IgD-negative memory B cell (primary cell): ENCODE measurements around the gene GABRP. TPM values are rescaled to one million over a fixed set of nuclear protein-coding genes. Genes with fewer than 3 reads are reported as not detected.
A peak's percentile ranks its signal among the peaks of the same experiment; 100 is the strongest.
"Not testable (repeated sequence)": the region's sequence is repeated elsewhere in the genome, so short reads cannot be mapped to it uniquely, and the experiment has no call there.

Experiments used
- H3K27ac Mint-ChIP-seq, 3 donors: one replicate each; pipeline ENCODE4 v1.8.0; 2020 to 2022; ENCODE audit warnings: mild to moderate bottlenecking in 3 of 3, mixed read lengths in 3 of 3, moderate library complexity in 1 of 3
- H3K27me3 Mint-ChIP-seq: one replicate; pipeline ENCODE4 v1.8.0; 2021; ENCODE audit warnings: mixed read lengths
- H3K36me3 Mint-ChIP-seq: one replicate; pipeline ENCODE4 v1.8.0; 2020; ENCODE audit warnings: mild to moderate bottlenecking, mixed read lengths
- H3K4me1 Mint-ChIP-seq, 3 donors: one replicate each; pipeline ENCODE4 v1.8.0; 2020 to 2022; ENCODE audit warnings: mixed read lengths in 3 of 3, mild to moderate bottlenecking in 1 of 3
- H3K4me3 Mint-ChIP-seq, 4 donors: one replicate each; pipeline ENCODE4 v1.8.0; 2020 to 2022; ENCODE audit warnings: mild to moderate bottlenecking in 4 of 4, mixed read lengths in 4 of 4, moderate library complexity in 3 of 4
- H3K9me3 Mint-ChIP-seq, 3 donors: one replicate each; pipeline ENCODE4 v1.8.0; 2020 to 2021; ENCODE audit warnings: mixed read lengths in 3 of 3, mild to moderate bottlenecking in 1 of 3
- polyA plus RNA-seq: library from polyadenylated mRNA; unstranded; fragments of 300-500 nt; fragmentation: Illumina TruSeq; gene quantifications from one replicate; pipeline ENCODE4 v1.2.3, GENCODE V29; 2021

Gene GABRP
- polyA plus RNA-seq, 1 donor from 2014 or later: not detected

- peaks cover 5% of the 10 kb centered on the region for H3K27me3 Mint-ChIP-seq
- no peak overlapping the region for H3K27ac Mint-ChIP-seq
- no peaks in the 10 kb centered on the region for H3K4me1 Mint-ChIP-seq
- H3K4me3 Mint-ChIP-seq: no peak overlapping the region
- H3K36me3 Mint-ChIP-seq: no peaks in the 10 kb centered on the region
- H3K9me3 Mint-ChIP-seq: peaks cover 0 to 2% (median 0%) of the 10 kb centered on the region in 3 donors
Observed at GRCh38 chr5:170805666-170806065, 22.1 kb downstream of the GABRP start.

GRCh38 chr5:170809551-170809950 is 26.0 kb downstream of the GABRP start:
- peaks cover 2% of the 10 kb centered on the region for H3K27me3 Mint-ChIP-seq
- peaks cover 0 to 2% (median 0%) of the 10 kb centered on the region in 3 donors for H3K9me3 Mint-ChIP-seq
- H3K4me3 Mint-ChIP-seq: no peak overlapping the region
- no peak overlapping the region for H3K27ac Mint-ChIP-seq
- H3K4me1 Mint-ChIP-seq: no peaks in the 10 kb centered on the region
- H3K36me3 Mint-ChIP-seq: no peaks in the 10 kb centered on the region

- peaks cover 2% of the 10 kb centered on the region for H3K27me3 Mint-ChIP-seq
- no peak overlapping the region for H3K27ac Mint-ChIP-seq
- H3K36me3 Mint-ChIP-seq: no peaks in the 10 kb centered on the region
- no peak overlapping the region for H3K4me3 Mint-ChIP-seq
- no peaks in the 10 kb centered on the region for H3K4me1 Mint-ChIP-seq
- H3K9me3 Mint-ChIP-seq: no peaks in the 10 kb centered on the region
Observed at GRCh38 chr5:170811719-170812118, 28.2 kb downstream of the GABRP start.

GRCh38 chr5:170813231-170813630 is 29.7 kb downstream of the GABRP start:
- no peak overlapping the region for H3K27ac Mint-ChIP-seq
- H3K36me3 Mint-ChIP-seq: no peaks in the 10 kb centered on the region
- no peak overlapping the region for H3K4me3 Mint-ChIP-seq
- no peaks in the 10 kb centered on the region for H3K4me1 Mint-ChIP-seq
- peaks cover 0 to 6% (median 0%) of the 10 kb centered on the region in 3 donors for H3K9me3 Mint-ChIP-seq
- peaks cover 2% of the 10 kb centered on the region for H3K27me3 Mint-ChIP-seq

- peaks cover 1% of the 10 kb centered on the region for H3K27me3 Mint-ChIP-seq
- H3K4me1 Mint-ChIP-seq: no peaks in the 10 kb centered on the region
- H3K27ac Mint-ChIP-seq: no peak overlapping the region
- H3K9me3 Mint-ChIP-seq: peaks cover 0 to 6% (median 0%) of the 10 kb centered on the region in 3 donors
- H3K36me3 Mint-ChIP-seq: no peaks in the 10 kb centered on the region
- no peak overlapping the region for H3K4me3 Mint-ChIP-seq
Observed at GRCh38 chr5:170817195-170817594, 33.7 kb downstream of the GABRP start.

- Mint-ChIP-seq H3K4me3 (no peak overlapping the region), H3K9me3 (peaks cover 0 to 6% (median 0%) of the 10 kb centered on the region in 3 donors), H3K4me1 (no peaks in the 10 kb centered on the region), H3K27ac (no peak overlapping the region), H3K36me3 (no peaks in the 10 kb centered on the region), H3K27me3 (peaks cover 1% of the 10 kb centered on the region)
Observed at GRCh38 chr5:170818232-170818631, 34.7 kb downstream of the GABRP start.

- Mint-ChIP-seq H3K4me3 (no peak overlapping the region), H3K27me3 (peaks cover 1% of the 10 kb centered on the region), H3K27ac (no peak overlapping the region), H3K36me3 (no peaks in the 10 kb centered on the region), H3K9me3 (peaks cover 0 to 6% (median 0%) of the 10 kb centered on the region in 3 donors), H3K4me1 (no peaks in the 10 kb centered on the region)
Observed at GRCh38 chr5:170819824-170820223, 36.3 kb downstream of the GABRP start.

- Mint-ChIP-seq H3K4me1 (no peaks in the 10 kb centered on the region), H3K27ac (no peak overlapping the region), H3K9me3 (peaks cover 0 to 6% (median 0%) of the 10 kb centered on the region in 3 donors), H3K27me3 (peaks cover 3% of the 10 kb centered on the region), H3K36me3 (no peaks in the 10 kb centered on the region), H3K4me3 (no peak overlapping the region)
Observed at GRCh38 chr5:170821257-170821800, 37.8 kb downstream of the GABRP start.

GRCh38 chr5:170826117-170826516 is 42.6 kb downstream of the GABRP start:
- no peaks in the 10 kb centered on the region for H3K4me1 Mint-ChIP-seq
- H3K36me3 Mint-ChIP-seq: no peaks in the 10 kb centered on the region
- H3K4me3 Mint-ChIP-seq: peak overlapping the region in 1 of 4 donors; percentile 22
- H3K27me3 Mint-ChIP-seq: peaks cover 4% of the 10 kb centered on the region
- no peak overlapping the region for H3K27ac Mint-ChIP-seq
- H3K9me3 Mint-ChIP-seq: no peaks in the 10 kb centered on the region

GRCh38 chr5:170832241-170832640 is 48.7 kb downstream of the GABRP start:
- Mint-ChIP-seq H3K4me1 (no peaks in the 10 kb centered on the region), H3K27me3 (peaks cover 5% of the 10 kb centered on the region), H3K9me3 (no peaks in the 10 kb centered on the region), H3K36me3 (peaks cover 1% of the 10 kb centered on the region), H3K4me3 (no peak overlapping the region), H3K27ac (no peak overlapping the region)

GRCh38 chr5:170833981-170834380 is 50.5 kb downstream of the GABRP start:
- H3K4me1 Mint-ChIP-seq, H3K36me3 Mint-ChIP-seq, H3K27ac Mint-ChIP-seq: not testable (repeated sequence)

GRCh38 chr5:170836226-170836625 is 52.7 kb downstream of the GABRP start:
- no peaks in the 10 kb centered on the region for H3K9me3 Mint-ChIP-seq
- H3K36me3 Mint-ChIP-seq: peaks cover 1% of the 10 kb centered on the region
- no peaks in the 10 kb centered on the region for H3K4me1 Mint-ChIP-seq
- H3K27me3 Mint-ChIP-seq: peaks cover 3% of the 10 kb centered on the region
- no peak overlapping the region for H3K27ac Mint-ChIP-seq
- no peak overlapping the region for H3K4me3 Mint-ChIP-seq

More at GRCh38 chr5:170833981-170834380, 50.5 kb downstream of the GABRP start:
- H3K9me3 Mint-ChIP-seq, H3K4me3 Mint-ChIP-seq, H3K27me3 Mint-ChIP-seq: not testable (repeated sequence)

- H3K4me1 Mint-ChIP-seq: no peaks in the 10 kb centered on the region
- H3K27ac Mint-ChIP-seq: no peak overlapping the region
- H3K27me3 Mint-ChIP-seq: no peaks in the 10 kb centered on the region
- H3K9me3 Mint-ChIP-seq: peaks cover 0 to 2% (median 0%) of the 10 kb centered on the region in 3 donors
- no peaks in the 10 kb centered on the region for H3K36me3 Mint-ChIP-seq
- no peak overlapping the region for H3K4me3 Mint-ChIP-seq
Observed at GRCh38 chr5:170843870-170844269, 60.3 kb downstream of the GABRP start.

- Mint-ChIP-seq H3K36me3 (no peaks in the 10 kb centered on the region), H3K9me3 (peaks cover 0 to 2% (median 0%) of the 10 kb centered on the region in 3 donors), H3K27me3 (no peaks in the 10 kb centered on the region), H3K4me1 (no peaks in the 10 kb centered on the region), H3K27ac (no peak overlapping the region), H3K4me3 (no peak overlapping the region)
Observed at GRCh38 chr5:170844651-170845050, 61.1 kb downstream of the GABRP start.

- H3K4me3 Mint-ChIP-seq: peak overlapping the region in 1 of 4 donors; percentile 20
Observed at GRCh38 chr5:170846416-170846815, 62.9 kb downstream of the GABRP start.

GRCh38 chr5:170846846-170847245 is 63.3 kb downstream of the GABRP start:
- Mint-ChIP-seq H3K4me1 (no peaks in the 10 kb centered on the region), H3K36me3 (no peaks in the 10 kb centered on the region), H3K4me3 (no peak overlapping the region), H3K9me3 (peaks cover 0 to 2% (median 0%) of the 10 kb centered on the region in 3 donors), H3K27ac (no peak overlapping the region), H3K27me3 (no peaks in the 10 kb centered on the region)

More at GRCh38 chr5:170846416-170846815, 62.9 kb downstream of the GABRP start:
- Mint-ChIP-seq H3K36me3 (no peaks in the 10 kb centered on the region), H3K27me3 (no peaks in the 10 kb centered on the region), H3K4me1 (no peaks in the 10 kb centered on the region), H3K27ac (no peak overlapping the region), H3K9me3 (peaks cover 0 to 2% (median 0%) of the 10 kb centered on the region in 3 donors)
